ENCODE results near the gene MSRB1. TPM values are rescaled to one million over a fixed set of nuclear protein-coding genes. Genes with fewer than 3 reads are reported as not detected.
A peak's percentile ranks its signal among the peaks of the same experiment; 100 is the strongest.

The MSRB1 gene
- total and polyA plus RNA-seq, 2 of the 13 experiments (the other 11 are each of a cell fraction or from before 2014, with no cell fraction given): 32.1 to 75.4 TPM

- TF ChIP-seq AKAP8 (CRISPR knock-in tag; IDR thresholded peaks at IDR 0.05): no peak
- TF ChIP-seq ZFP91 (CRISPR knock-in tag; IDR thresholded peaks at IDR 0.05; ENCODE audit: borderline replicate concordance): peak; percentile 36
- TF ChIP-seq DMAP1 (CRISPR knock-in tag; IDR thresholded peaks at IDR 0.05): no peak
- TF ChIP-seq ELF1 (CRISPR knock-in tag; IDR thresholded peaks at IDR 0.05): peak; percentile 59
- TF ChIP-seq GABPB1 (CRISPR knock-in tag; IDR thresholded peaks at IDR 0.05): peak; percentile 75
- TF ChIP-seq, protein P1, sequence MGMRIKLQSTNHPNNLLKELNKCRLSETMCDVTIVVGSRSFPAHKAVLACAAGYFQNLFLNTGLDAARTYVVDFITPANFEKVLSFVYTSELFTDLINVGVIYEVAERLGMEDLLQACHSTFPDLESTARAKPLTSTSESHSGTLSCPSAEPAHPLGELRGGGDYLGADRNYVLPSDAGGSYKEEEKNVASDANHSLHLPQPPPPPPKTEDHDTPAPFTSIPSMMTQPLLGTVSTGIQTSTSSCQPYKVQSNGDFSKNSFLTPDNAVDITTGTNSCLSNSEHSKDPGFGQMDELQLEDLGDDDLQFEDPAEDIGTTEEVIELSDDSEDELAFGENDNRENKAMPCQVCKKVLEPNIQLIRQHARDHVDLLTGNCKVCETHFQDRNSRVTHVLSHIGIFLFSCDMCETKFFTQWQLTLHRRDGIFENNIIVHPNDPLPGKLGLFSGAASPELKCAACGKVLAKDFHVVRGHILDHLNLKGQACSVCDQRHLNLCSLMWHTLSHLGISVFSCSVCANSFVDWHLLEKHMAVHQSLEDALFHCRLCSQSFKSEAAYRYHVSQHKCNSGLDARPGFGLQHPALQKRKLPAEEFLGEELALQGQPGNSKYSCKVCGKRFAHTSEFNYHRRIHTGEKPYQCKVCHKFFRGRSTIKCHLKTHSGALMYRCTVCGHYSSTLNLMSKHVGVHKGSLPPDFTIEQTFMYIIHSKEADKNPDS (CRISPR knock-in tag; IDR thresholded peaks at IDR 0.05): no peak
- TF ChIP-seq THAP11 (CRISPR knock-in tag; IDR thresholded peaks at IDR 0.05): peak; percentile 33; the same call in 1 of the 2 replicates
- no peak for TF ChIP-seq NR2F6 (IDR thresholded peaks at IDR 0.05)
- 0 out of 2 replicates have a peak, but pooled peaks have one; percentile 13 for TF ChIP-seq NR2F6 (CRISPR knock-in tag; IDR thresholded peaks at IDR 0.05)
- 0 out of 2 replicates have a peak, but pooled peaks have one; percentile 14 for TF ChIP-seq SAP130 (CRISPR knock-in tag; IDR thresholded peaks at IDR 0.05; ENCODE audit: low read depth)
- no peak for TF ChIP-seq ZNF143 (CRISPR knock-in tag; IDR thresholded peaks at IDR 0.05)
- TF ChIP-seq PATZ1 (CRISPR knock-in tag; IDR thresholded peaks at IDR 0.05): peak; percentile 50; the same call in 1 of the 2 replicates
- TF ChIP-seq DZIP1 (CRISPR knock-in tag; IDR thresholded peaks at IDR 0.05): 0 out of 2 replicates have a peak, but pooled peaks have one; percentile 49
- TF ChIP-seq CENPX (CRISPR knock-in tag; IDR thresholded peaks at IDR 0.05): no peak
- TF ChIP-seq MXI1 (IDR thresholded peaks at IDR 0.05; ENCODE audit: borderline replicate concordance, low read depth, low read length): peak; percentile 48; the same call in 2 of the 3 replicates
- TF ChIP-seq PHF21A (CRISPR knock-in tag; IDR thresholded peaks at IDR 0.05): no peak
- TF ChIP-seq CBX5 (CRISPR knock-in tag; IDR thresholded peaks at IDR 0.05; ENCODE audit: borderline replicate concordance): 0 out of 2 replicates have a peak, but pooled peaks have one; percentile 13
Observed at GRCh38 chr16:1946495-1947368, 3.7 kb upstream of the MSRB1 start (continued).

All from HepG2 (cell line).